ENCODE data around the gene BNIP2.

BNIP2 gene

DNA sequence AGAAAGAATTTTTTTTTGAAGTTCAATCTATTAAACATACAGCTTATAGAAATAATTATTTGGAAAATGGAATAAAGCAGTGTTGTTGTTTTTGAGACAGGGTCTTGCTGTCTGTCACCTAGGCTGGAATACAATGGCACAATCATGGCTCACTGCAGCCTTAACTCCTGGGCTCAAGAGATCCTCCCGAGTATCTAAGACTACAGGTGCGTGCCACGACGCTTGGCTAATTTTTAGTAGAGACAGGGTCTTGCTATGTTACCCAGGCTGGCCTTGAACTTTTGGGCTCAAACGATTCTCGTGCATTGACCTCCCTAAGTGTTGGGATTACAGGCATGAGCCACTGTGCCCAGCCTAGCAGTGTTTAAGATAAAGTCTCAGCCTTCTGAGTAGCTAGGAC is 8.8 kb downstream of the BNIP2 start (continued):
- no peak for TF ChIP-seq SCRT1 (tag by site-specific recombination; IDR thresholded peaks at IDR 0.05; ENCODE audit: borderline replicate concordance)
- TF ChIP-seq ZNF274 (IDR thresholded peaks at IDR 0.05; ENCODE audit: low read length) = no peak
- no peak for TF ChIP-seq ZNF274 (tag by site-specific recombination; IDR thresholded peaks at IDR 0.05; ENCODE audit: borderline replicate concordance)
- no peak for TF ChIP-seq ZNF174 (tag by site-specific recombination; IDR thresholded peaks at IDR 0.05)
- TF ChIP-seq ZNF391 (tag by site-specific recombination; IDR thresholded peaks at IDR 0.05; ENCODE audit: borderline replicate concordance, low read depth) = no peak
- no peak for TF ChIP-seq ZNF571 (tag by site-specific recombination; IDR thresholded peaks at IDR 0.05)

- CTCF ChIA-PET = no interaction called here
- Histone ChIP-seq H3K36me3 (ENCODE audit: control insufficient read depth in 2 of 2, insufficient read depth in 1 of 2, low read length in 2 of 2) (peaks cover 52 to 71% of the 10 kb centered on the region in 2 experiments), H3K4me3 (ENCODE audit: low read depth, low read length) (no peak overlapping the region), H3K27ac (ENCODE audit: extremely low read depth, low read depth, low read length) (no peak overlapping the region), H3K4me1 (ENCODE audit: control insufficient read depth, insufficient read depth, low read length) (no peaks in the 10 kb centered on the region), H3K9me3 (ENCODE audit: control insufficient read depth, insufficient read depth, low read depth, low read length) (no peaks in the 10 kb centered on the region)
- POLR2A ChIA-PET = no interaction called here
- TF ChIP-seq IKZF3 (tag by site-specific recombination; IDR thresholded peaks at IDR 0.05) (no peak), HOXA7 (CRISPR knock-in tag; IDR thresholded peaks at IDR 0.05; ENCODE audit: borderline replicate concordance) (no peak), ZNF658 (tag by site-specific recombination; IDR thresholded peaks at IDR 0.05) (no peak), ZNF114 (tag by site-specific recombination; IDR thresholded peaks at IDR 0.05) (no peak), BCL11B (tag by site-specific recombination; IDR thresholded peaks at IDR 0.05; ENCODE audit: low read depth) (no peak), ZNF311 (tag by site-specific recombination; IDR thresholded peaks at IDR 0.05; ENCODE audit: borderline replicate concordance) (no peak), ZNF112 (tag by site-specific recombination; IDR thresholded peaks at IDR 0.05) (no peak), ZNF146 (tag by site-specific recombination; IDR thresholded peaks at IDR 0.05) (no peak), ZNF280C (tag by site-specific recombination; IDR thresholded peaks at IDR 0.05) (no peak), ZBTB44 (tag by site-specific recombination; IDR thresholded peaks at IDR 0.05) (no peak), ZNF350 (tag by site-specific recombination; IDR thresholded peaks at IDR 0.05) (no peak), ZNF549 (tag by site-specific recombination; IDR thresholded peaks at IDR 0.05) (no peak), ZBTB7A (tag by site-specific recombination; IDR thresholded peaks at IDR 0.05; ENCODE audit: low read depth) (no peak), ZNF184 (tag by site-specific recombination; IDR thresholded peaks at IDR 0.05) (no peak), ZNF274 (IDR thresholded peaks at IDR 0.05; ENCODE audit: low read length) (no peak), ZNF274 (tag by site-specific recombination; IDR thresholded peaks at IDR 0.05; ENCODE audit: borderline replicate concordance) (no peak), SCRT2 (tag by site-specific recombination; IDR thresholded peaks at IDR 0.05) (no peak), ZBTB48 (tag by site-specific recombination; IDR thresholded peaks at IDR 0.05) (no peak), HOXD13 (CRISPR knock-in tag; IDR thresholded peaks at IDR 0.05; ENCODE audit: borderline replicate concordance) (no peak)
- TF ChIP-seq, protein P1, sequence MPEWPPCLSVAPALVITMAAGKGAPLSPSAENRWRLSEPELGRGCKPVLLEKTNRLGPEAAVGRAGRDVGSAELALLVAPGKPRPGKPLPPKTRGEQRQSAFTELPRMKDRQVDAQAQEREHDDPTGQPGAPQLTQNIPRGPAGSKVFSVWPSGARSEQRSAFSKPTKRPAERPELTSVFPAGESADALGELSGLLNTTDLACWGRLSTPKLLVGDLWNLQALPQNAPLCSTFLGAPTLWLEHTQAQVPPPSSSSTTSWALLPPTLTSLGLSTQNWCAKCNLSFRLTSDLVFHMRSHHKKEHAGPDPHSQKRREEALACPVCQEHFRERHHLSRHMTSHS (tag by site-specific recombination; IDR thresholded peaks at IDR 0.05) = no peak
Observed at GRCh38 chr15:59678620-59679019, 10.5 kb downstream of the BNIP2 start.

Data from HEK293 (cell line).